ENCODE data around the gene S100A3. TPM values are rescaled to one million over a fixed set of nuclear protein-coding genes. Genes with fewer than 3 reads are reported as not detected.
"Not testable (repeated sequence)": the region's sequence is repeated elsewhere in the genome, so short reads cannot be mapped to it uniquely, and the experiment has no call there.

S100A3 gene
- polyA plus RNA-seq, 3 donors: 0.31 to 0.54 TPM; not detected in 1

DNA sequence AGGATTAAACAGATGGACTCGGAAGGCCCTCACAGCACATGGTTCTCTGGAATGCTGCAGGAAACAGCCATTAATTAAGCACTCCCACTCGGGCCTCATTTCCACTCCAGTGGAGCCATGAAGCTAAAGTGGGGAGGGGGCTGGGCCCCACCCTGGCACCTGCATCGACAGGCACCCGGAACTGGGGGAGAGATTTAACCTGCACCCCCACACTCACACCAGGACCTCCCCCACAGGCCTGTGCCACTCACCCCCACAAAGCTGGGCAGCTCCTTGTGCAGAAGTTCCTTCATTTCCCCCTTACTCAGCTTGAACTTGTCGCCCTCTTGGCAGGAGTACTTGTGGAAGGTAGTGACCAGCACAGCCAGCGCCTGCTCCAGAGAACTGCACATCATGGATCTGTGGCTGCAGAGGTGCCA is 14.4 kb upstream of the S100A3 start:
- Histone ChIP-seq H4K20me1 (ENCODE audit: insufficient read depth, low read length) (no peaks in the 10 kb centered on the region), H2AFZ (ENCODE audit: insufficient read depth, low read depth, low read length, poor library complexity, severe bottlenecking) (no peak overlapping the region), H3K27ac (ENCODE audit: low read depth in 1 of 2, low read length in 2 of 2) (no peak overlapping the region), H3K4me1 (ENCODE audit: control insufficient read depth in 1 of 2, insufficient read depth in 2 of 2, low read length in 2 of 2) (peaks cover 51 to 52% of the 10 kb centered on the region in 2 donors), H3K79me2 (ENCODE audit: insufficient read depth, low read length) (peaks cover 13% of the 10 kb centered on the region), H3K27me3 (ENCODE audit: control insufficient read depth in 2 of 2, insufficient read depth in 2 of 2, low read length in 2 of 2) (no peaks in the 10 kb centered on the region), H3K9me3 (replicated peaks in 1 of 2; ENCODE audit: control insufficient read depth in 1 of 2, insufficient read depth in 1 of 2, low read length in 2 of 2) (no peaks in the 10 kb centered on the region), H3K4me2 (replicated peaks; ENCODE audit: extremely low read depth, low read length, poor library complexity, severe bottlenecking) (no peak overlapping the region), H3K9ac (ENCODE audit: insufficient read depth, low read length, poor library complexity, severe bottlenecking) (no peak overlapping the region), H3K36me3 (replicated peaks in 1 of 2; ENCODE audit: control insufficient read depth in 1 of 2, insufficient read depth in 2 of 2, low read length in 2 of 2) (no peaks in the 10 kb centered on the region), H3K4me3 (replicated peaks in 1 of 3; ENCODE audit: low read depth in 2 of 3, low read length in 3 of 3) (peak overlapping the region in 1 of 3 experiments; percentile 6)
- Mint-ChIP-seq H3K4me3 (no peak overlapping the region), H3K4me1 (peaks cover 54% of the 10 kb centered on the region), H3K9me3 (no peaks in the 10 kb centered on the region), H3K36me3 (peaks cover 0 to 5% of the 10 kb centered on the region in 2 donors), H3K27me3 (ENCODE audit: low read depth in 3 of 3) (peaks cover 0 to 2% (median 0%) of the 10 kb centered on the region in 3 donors), H3K27ac (peak overlapping the region in 5 of 7 donors; percentile 46 to 100 (median 75))
- intact Hi-C loops (cut with micrococcal nuclease): no loop called here
- TF ChIP-seq, protein P1, sequence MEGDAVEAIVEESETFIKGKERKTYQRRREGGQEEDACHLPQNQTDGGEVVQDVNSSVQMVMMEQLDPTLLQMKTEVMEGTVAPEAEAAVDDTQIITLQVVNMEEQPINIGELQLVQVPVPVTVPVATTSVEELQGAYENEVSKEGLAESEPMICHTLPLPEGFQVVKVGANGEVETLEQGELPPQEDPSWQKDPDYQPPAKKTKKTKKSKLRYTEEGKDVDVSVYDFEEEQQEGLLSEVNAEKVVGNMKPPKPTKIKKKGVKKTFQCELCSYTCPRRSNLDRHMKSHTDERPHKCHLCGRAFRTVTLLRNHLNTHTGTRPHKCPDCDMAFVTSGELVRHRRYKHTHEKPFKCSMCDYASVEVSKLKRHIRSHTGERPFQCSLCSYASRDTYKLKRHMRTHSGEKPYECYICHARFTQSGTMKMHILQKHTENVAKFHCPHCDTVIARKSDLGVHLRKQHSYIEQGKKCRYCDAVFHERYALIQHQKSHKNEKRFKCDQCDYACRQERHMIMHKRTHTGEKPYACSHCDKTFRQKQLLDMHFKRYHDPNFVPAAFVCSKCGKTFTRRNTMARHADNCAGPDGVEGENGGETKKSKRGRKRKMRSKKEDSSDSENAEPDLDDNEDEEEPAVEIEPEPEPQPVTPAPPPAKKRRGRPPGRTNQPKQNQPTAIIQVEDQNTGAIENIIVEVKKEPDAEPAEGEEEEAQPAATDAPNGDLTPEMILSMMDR (IDR thresholded peaks at IDR 0.05): no peak
- no peak for DNase-seq
- whole genome bisulfite sequencing (ENCODE audit: insufficient coverage): 80% methylated on average over 1 of the region's 6 CpGs

DNA sequence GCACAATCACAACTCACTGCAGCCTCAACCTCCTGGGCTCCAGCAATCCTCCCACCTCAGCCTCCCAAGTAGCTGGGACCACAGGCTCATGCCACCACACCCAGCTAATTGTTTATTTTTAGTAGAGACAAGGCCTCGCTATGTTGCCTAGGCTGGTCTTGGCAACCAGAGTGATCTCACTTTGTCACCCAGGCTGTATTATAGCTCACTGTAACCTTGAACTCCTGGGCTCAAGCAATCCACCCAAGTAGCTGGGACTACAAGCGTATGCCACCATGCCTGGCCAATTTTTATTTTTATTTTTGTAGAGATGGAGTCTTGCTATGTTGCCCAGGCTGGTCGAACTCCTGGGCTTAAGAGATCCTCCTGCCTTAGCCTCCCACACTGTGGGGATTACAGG is 13.0 kb upstream of the S100A3 start:
- H3K4me2 ChIP-seq (replicated peaks; ENCODE audit: extremely low read depth, low read length, poor library complexity, severe bottlenecking); H3K27me3 ChIP-seq (ENCODE audit: control insufficient read depth in 2 of 2, insufficient read depth in 2 of 2, low read length in 2 of 2); intact Hi-C loops (cut with micrococcal nuclease); H3K9me3 Mint-ChIP-seq; H3K9ac ChIP-seq (ENCODE audit: insufficient read depth, low read length, poor library complexity, severe bottlenecking); H3K27ac Mint-ChIP-seq; H3K36me3 Mint-ChIP-seq; H3K27ac ChIP-seq (ENCODE audit: low read depth in 1 of 2, low read length in 2 of 2); H3K36me3 ChIP-seq (replicated peaks in 1 of 2; ENCODE audit: control insufficient read depth in 1 of 2, insufficient read depth in 2 of 2, low read length in 2 of 2); H3K27me3 Mint-ChIP-seq (ENCODE audit: low read depth in 3 of 3); H3K9me3 ChIP-seq (replicated peaks in 1 of 2; ENCODE audit: control insufficient read depth in 1 of 2, insufficient read depth in 1 of 2, low read length in 2 of 2); H2AFZ ChIP-seq (ENCODE audit: insufficient read depth, low read depth, low read length, poor library complexity, severe bottlenecking); H3K4me3 ChIP-seq (replicated peaks in 1 of 3; ENCODE audit: low read depth in 2 of 3, low read length in 3 of 3); DNase-seq; H3K79me2 ChIP-seq (ENCODE audit: insufficient read depth, low read length); H3K4me3 Mint-ChIP-seq; H4K20me1 ChIP-seq (ENCODE audit: insufficient read depth, low read length): not testable (repeated sequence)
- H3K4me1 Mint-ChIP-seq: peaks cover 42% of the 10 kb centered on the region
- H3K4me1 ChIP-seq (ENCODE audit: control insufficient read depth in 1 of 2, insufficient read depth in 2 of 2, low read length in 2 of 2): peaks cover 37% of the 10 kb centered on the region in 2 donors
- WGBS (ENCODE audit: insufficient coverage): 80% methylated on average over 1 of the region's 3 CpGs
